ENCODE results near the gene PBX4. TPM values are rescaled to one million over a fixed set of nuclear protein-coding genes. Genes with fewer than 3 reads are reported as not detected.
A peak's percentile ranks its signal among the peaks of the same experiment; 100 is the strongest.

PBX4 gene
- total and polyA plus RNA-seq, 2 of the 8 experiments (the other 6 are each of a cell fraction or from before 2014, with no cell fraction given): 3.4 to 3.8 TPM

- Histone ChIP-seq H3K23ac (ENCODE audit: insufficient read length) (no peak overlapping the region), H3K14ac (ENCODE audit: insufficient read length) (no peak overlapping the region), H3K23me2 (ENCODE audit: low read depth, low read length) (no peaks in the 10 kb centered on the region; the same call in 1 of the 2 replicates), H3K9me3 (ENCODE audit: insufficient read depth in 2 of 2, low read depth in 1 of 2, low read length in 1 of 2) (no peaks in the 10 kb centered on the region), H3K27ac (ENCODE audit: low read depth, low read length) (no peak overlapping the region), H3K4ac (replicated peaks; ENCODE audit: insufficient read length, low read depth, low read length) (no peak overlapping the region), H2BK5ac (ENCODE audit: low read depth, low read length) (no peak overlapping the region), H3K9ac (replicated peaks in 1 of 4; ENCODE audit: extremely low read depth in 1 of 4, low read depth in 3 of 4, low read length in 3 of 4) (no peak overlapping the region), H3K79me2 (ENCODE audit: control insufficient read depth in 1 of 2, insufficient read depth in 2 of 2, low read length in 2 of 2) (no peaks in the 10 kb centered on the region), H3K18ac (ENCODE audit: extremely low read depth, low read length) (no peak overlapping the region), H4K8ac (ENCODE audit: extremely low read depth, insufficient read depth, low read length) (no peak overlapping the region), H3K79me1 (ENCODE audit: low read depth, low read length) (no peaks in the 10 kb centered on the region), H4K5ac (ENCODE audit: insufficient read length, low read depth, low read length) (no peak overlapping the region), H3K4me1 (replicated peaks in 1 of 4; ENCODE audit: control insufficient read depth in 3 of 4, insufficient read depth in 4 of 4, low read length in 3 of 4) (peaks cover 0 to 8% (median 6%) of the 10 kb centered on the region in 4 experiments; a peak in 5 of 7 replicates), H4K91ac (replicated peaks; ENCODE audit: insufficient read length, low read length) (no peak overlapping the region), H2AFZ (ENCODE audit: low read length) (no peak overlapping the region), H3K56ac (replicated peaks; ENCODE audit: insufficient read length, low read depth, low read length) (no peak overlapping the region), H3K4me3 (ENCODE audit: extremely low read depth in 1 of 4, insufficient read depth in 2 of 4, low read depth in 3 of 4, low read length in 4 of 4) (peak overlapping the region in 1 of 4 experiments; percentile 45; a peak in 2 of 8 replicates), H4K20me1 (replicated peaks in 1 of 2; ENCODE audit: control insufficient read depth in 1 of 2, insufficient read depth in 2 of 2, low read length in 2 of 2) (peaks cover 0 to 9% of the 10 kb centered on the region in 2 experiments), H2BK20ac (ENCODE audit: low read length) (no peak overlapping the region), H2BK12ac (ENCODE audit: low read depth, low read length) (no peak overlapping the region), H3K36me3 (ENCODE audit: control insufficient read depth in 2 of 4, insufficient read depth in 4 of 4, low read length in 3 of 4) (peaks cover 4 to 12% (median 11%) of the 10 kb centered on the region in 4 experiments; a peak in 7 of 8 replicates), H3K27me3 (replicated peaks in 1 of 4; ENCODE audit: control insufficient read depth in 3 of 4, extremely low read depth in 1 of 4, insufficient read depth in 3 of 4, low read length in 3 of 4) (no peaks in the 10 kb centered on the region), H2AK5ac (ENCODE audit: low read depth, low read length) (no peak overlapping the region), H3K4me2 (ENCODE audit: insufficient read depth in 1 of 2, low read depth in 2 of 2, low read length in 2 of 2) (peak overlapping the region; percentile 50 to 54; a peak in 2 of 4 replicates), H2BK15ac (ENCODE audit: low read length) (no peak overlapping the region), H2BK120ac (replicated peaks; ENCODE audit: low read depth, low read length) (no peak overlapping the region)
- WGBS, 2 experiments (ENCODE audit: extremely low coverage in 1 of 2, insufficient coverage in 1 of 2, insufficient read length in 1 of 2, insufficient replicate concordance in 2 of 2, low coverage in 1 of 2, low lambda C conversion rate in 2 of 2, missing lambda C conversion rate in 1 of 2): 58% methylated on average over 13 of the region's 27 CpGs; no CpG with 5 or more reads in 1 of the 2 experiments
- CTCF ChIA-PET (ENCODE audit: partially characterized antibody): interaction anchor here (0.7 to 2.1 kb wide), 5 partner anchors 17 to 105 kb away, joined by 3 to 7 read pairs (median 3); no protein-coding TSS in a partner anchor
- FAIRE-seq (no peak), DNase-seq (ENCODE audit: low read depth in 1 of 2, low spot score in 2 of 2) (no peak)
- POLR2A ChIA-PET (ENCODE audit: partially characterized antibody): interaction anchor here (0.9 to 2.8 kb wide), 5 partner anchors 8 to 104 kb away, joined by 3 to 11 read pairs (median 3); partner anchors contain the start of gene LPAR2
- no peak for TF ChIP-seq TBP (IDR thresholded peaks at IDR 0.05; ENCODE audit: low read depth, low read length)
- TF ChIP-seq CTCF (IDR thresholded peaks at IDR 0.05; ENCODE audit: control extremely low read depth in 1 of 3, insufficient read depth in 1 of 3, low read depth in 1 of 3, low read length in 3 of 3): no peak
- TF ChIP-seq TAF7 (optimal IDR thresholded peaks at IDR 0.05; ENCODE audit: borderline replicate concordance, low read depth, low read length): no peak
- no peak for TF ChIP-seq EP300 (IDR thresholded peaks at IDR 0.05; ENCODE audit: borderline replicate concordance in 1 of 2, low read depth in 2 of 2, low read length in 2 of 2)
Measured at GRCh38 chr19:19637186-19637522, 18.7 kb upstream of the PBX4 start.
